Spleen (tissue), 7 donors: ENCODE measurements around the gene AOAH.

Experiments used
- CTCF ChIP-seq, 11 experiments: fragments of 200-600 bp in 7 of 11; fragments of 450-650 bp in 4 of 11; sonication (generic) in 4 of 11; IDR thresholded peaks in 8 of 11; conservative IDR thresholded peaks in 3 of 11; 1 replicate in 7 of 11; 2 replicates in 4 of 11; pipeline versions ENCODE4 v1.4.0 to v1.8.0; 2016 to 2021; ENCODE audit warnings: antibody characterized with exemption in 11 of 11, inconsistent platforms in 4 of 11, mild to moderate bottlenecking in 1 of 11
- POLR2A ChIP-seq, 3 donors: fragments of 450-650 bp; IDR thresholded peaks; one replicate each; pipeline ENCODE4 v1.5.1; 2017; ENCODE audit warnings: antibody characterized with exemption in 3 of 3, mild to moderate bottlenecking in 1 of 3
- POLR2AphosphoS5 ChIP-seq, 3 donors: sonication (generic); formaldehyde crosslinking; IDR thresholded peaks; one replicate each; pipeline ENCODE4 v1.5.1; 2017; ENCODE audit warnings: antibody characterized with exemption in 3 of 3
- donor health status: DM: no; HTN: no; CAD: no; lungs with moderate emphysema.
- donor health status: DM: no; HTN: no; CAD: no.
- donor health status: DM: no; HTN: no; CAD: no.

- no peak for TF ChIP-seq POLR2AphosphoS5 (IDR thresholded peaks at IDR 0.05)
- no peak for TF ChIP-seq POLR2A (IDR thresholded peaks at IDR 0.05)
- TF ChIP-seq CTCF (IDR thresholded peaks at IDR 0.05 in 8 of 11, conservative IDR thresholded peaks at IDR 0.05 in 3 of 11): no peak
These were observed 233.0 kb downstream of the AOAH start for GRCh38 chr7:36491317-36491716.
